Measurements from ENCODE around the gene SCUBE1. TPM values are rescaled to one million over a fixed set of nuclear protein-coding genes. Genes with fewer than 3 reads are reported as not detected.
A peak's percentile ranks its signal among the peaks of the same experiment; 100 is the strongest.

SCUBE1 gene
- polyA plus RNA-seq, 1 of the 3 experiments (the other 2 are of a cell fraction), result 0.56 TPM

GRCh38 chr22:43222987-43223386 lies 120.2 kb downstream of the SCUBE1 start (continued):
- TF ChIP-seq TAF1 (IDR thresholded peaks at IDR 0.05; ENCODE audit: borderline replicate concordance, low read depth, low read length) (no peak), RXRA (IDR thresholded peaks at IDR 0.05; ENCODE audit: borderline replicate concordance, low read depth) (no peak), SMC3 (IDR thresholded peaks at IDR 0.05; ENCODE audit: low read depth, low read length) (no peak), ELF1 (IDR thresholded peaks at IDR 0.05) (no peak), EP300 (IDR thresholded peaks at IDR 0.05; ENCODE audit: borderline replicate concordance in 1 of 2, low read depth in 1 of 2, low read length in 1 of 2) (no peak), REST (IDR thresholded peaks at IDR 0.05; ENCODE audit: low read depth, low read length) (no peak), NFIC (IDR thresholded peaks at IDR 0.05; ENCODE audit: borderline replicate concordance) (no peak), RCOR1 (IDR thresholded peaks at IDR 0.05; ENCODE audit: low read length) (no peak), NRF1 (IDR thresholded peaks at IDR 0.05; ENCODE audit: low read depth, low read length) (no peak)

DNA sequence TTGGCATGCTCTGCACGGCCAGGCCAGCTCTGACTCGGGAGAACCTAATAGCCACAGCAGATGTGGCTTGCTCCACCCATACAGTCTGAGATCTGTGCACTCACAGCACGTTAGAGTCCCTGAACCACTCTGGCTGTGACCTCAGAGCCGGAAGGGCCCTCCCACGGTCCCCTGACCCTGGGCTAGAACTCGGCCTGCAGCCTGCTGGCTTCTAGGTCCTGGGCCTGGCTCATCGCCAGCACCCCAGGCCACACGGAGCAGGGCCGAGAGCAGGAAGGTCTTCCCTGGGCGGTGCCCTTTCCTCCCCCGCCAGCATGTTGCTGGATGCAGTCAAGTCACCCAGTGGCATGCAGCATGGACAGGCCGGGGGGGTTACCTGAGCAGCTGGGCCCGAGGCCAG lies 120.9 kb downstream of the SCUBE1 start:
- H4K20me1 ChIP-seq (ENCODE audit: insufficient read depth), result no peaks in the 10 kb centered on the region
- CTCF ChIA-PET, result interaction anchor here (1.0 to 2.0 kb wide), 2 partner anchors 9 to 51 kb away, joined by 3 to 7 read pairs; no protein-coding TSS in a partner anchor
- no peak overlapping the region for H3K9ac ChIP-seq
- DNase-seq, result peak; percentile 59
- no peak overlapping the region for H3K4me3 ChIP-seq (ENCODE audit: low read depth in 2 of 2, low read length in 1 of 2)
- H2AFZ ChIP-seq (ENCODE audit: low read depth), result no peak overlapping the region
- no CpG with 5 or more reads among the region's 13 CpGs for WGBS (ENCODE audit: low lambda C conversion rate)
- H3K4me2 ChIP-seq, result no peak overlapping the region
- H3K9me3 ChIP-seq, result no peaks in the 10 kb centered on the region
- no peaks in the 10 kb centered on the region for H3K9me2 ChIP-seq
- H3K36me3 ChIP-seq (replicated peaks in 1 of 2; ENCODE audit: control insufficient read depth in 1 of 2, insufficient read depth in 2 of 2, low read length in 1 of 2), result no peaks in the 10 kb centered on the region
- peaks cover 0 to 5% of the 10 kb centered on the region in 2 experiments; a peak in 1 of 4 replicates for H3K4me1 ChIP-seq (ENCODE audit: control insufficient read depth in 1 of 2, insufficient read depth in 2 of 2, low read depth in 1 of 2, low read length in 1 of 2)
- H3K79me2 ChIP-seq (ENCODE audit: insufficient read depth), result no peaks in the 10 kb centered on the region
- H3F3A ChIP-seq (replicated peaks; ENCODE audit: insufficient read depth), result no peaks in the 10 kb centered on the region
- H3K27ac ChIP-seq (ENCODE audit: low read depth in 2 of 2, low read length in 1 of 2), result no peak overlapping the region
- no peaks in the 10 kb centered on the region for H3K27me3 ChIP-seq (ENCODE audit: insufficient read depth)
- TF ChIP-seq POLR2AphosphoS5 (IDR thresholded peaks at IDR 0.05; ENCODE audit: low read depth, low read length) (no peak), GABPA (IDR thresholded peaks at IDR 0.05; ENCODE audit: low read depth) (no peak), TAF1 (IDR thresholded peaks at IDR 0.05; ENCODE audit: borderline replicate concordance, low read depth, low read length) (no peak), FOSL2 (IDR thresholded peaks at IDR 0.05; ENCODE audit: borderline replicate concordance, low read depth) (no peak), SIN3A (IDR thresholded peaks at IDR 0.05; ENCODE audit: borderline replicate concordance, low read depth, low read length) (no peak), TCF12 (IDR thresholded peaks at IDR 0.05) (no peak), EP300 (IDR thresholded peaks at IDR 0.05; ENCODE audit: borderline replicate concordance in 1 of 2, low read depth in 1 of 2, low read length in 1 of 2) (no peak)
- POLR2A ChIA-PET, result interaction anchor here (1.0 kb wide), 1 partner anchor 9 kb away, joined by 3 read pairs; no protein-coding TSS in a partner anchor

All from SK-N-SH (cell line).